GM12875 (cell line): ENCODE data around the gene GARIN3.
"Not testable (repeated sequence)": the region's sequence is repeated elsewhere in the genome, so short reads cannot be mapped to it uniquely, and the experiment has no call there.

ENCODE experiments used
- H3K4me3 ChIP-seq: one replicate; pipeline ENCODE4 v1.5.1; 2011; ENCODE audit warnings: low read depth, low read length, control low read depth
- CTCF ChIP-seq: IDR thresholded peaks from 2 replicates; pipeline ENCODE4 v1.5.1; 2011; ENCODE audit warnings: low read depth, mild to moderate bottlenecking, control low read depth, inconsistent platforms, low read length, moderate library complexity, borderline replicate concordance; ENCODE audit not compliant: insufficient read depth

The GARIN3 gene

GRCh38 chr5:157193699-157194424 lies 27.8 kb upstream of the GARIN3 start:
- no peak overlapping the region for H3K4me3 ChIP-seq
- no peak for TF ChIP-seq CTCF

DNA sequence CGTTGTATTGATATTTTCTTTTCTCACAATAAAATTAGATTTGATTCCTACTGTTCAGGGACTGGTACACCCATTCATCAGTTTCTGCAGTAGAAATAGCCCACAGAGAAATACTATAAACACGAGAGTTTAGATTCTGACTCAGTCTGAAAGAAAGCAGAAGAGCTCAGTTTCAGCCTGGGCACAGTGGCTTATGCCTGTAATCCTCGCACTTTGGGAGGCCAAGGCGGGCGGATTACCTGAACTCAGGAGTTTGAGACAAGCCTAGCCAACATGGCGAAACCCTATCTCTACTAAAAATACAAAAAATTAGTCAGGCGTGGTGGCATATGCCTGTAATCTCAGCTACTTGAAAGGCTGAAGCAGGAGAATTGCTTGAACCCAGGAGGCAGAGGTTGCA lies 23.2 kb upstream of the GARIN3 start:
- no peak for TF ChIP-seq CTCF
- H3K4me3 ChIP-seq = no peak overlapping the region

GRCh38 chr5:157188270-157188669 lies 22.2 kb upstream of the GARIN3 start:
- no peak overlapping the region for H3K4me3 ChIP-seq
- TF ChIP-seq CTCF = no peak

- no peak overlapping the region for H3K4me3 ChIP-seq
- TF ChIP-seq CTCF = no peak
Measured at GRCh38 chr5:157187046-157187754, 21.1 kb upstream of the GARIN3 start.

DNA sequence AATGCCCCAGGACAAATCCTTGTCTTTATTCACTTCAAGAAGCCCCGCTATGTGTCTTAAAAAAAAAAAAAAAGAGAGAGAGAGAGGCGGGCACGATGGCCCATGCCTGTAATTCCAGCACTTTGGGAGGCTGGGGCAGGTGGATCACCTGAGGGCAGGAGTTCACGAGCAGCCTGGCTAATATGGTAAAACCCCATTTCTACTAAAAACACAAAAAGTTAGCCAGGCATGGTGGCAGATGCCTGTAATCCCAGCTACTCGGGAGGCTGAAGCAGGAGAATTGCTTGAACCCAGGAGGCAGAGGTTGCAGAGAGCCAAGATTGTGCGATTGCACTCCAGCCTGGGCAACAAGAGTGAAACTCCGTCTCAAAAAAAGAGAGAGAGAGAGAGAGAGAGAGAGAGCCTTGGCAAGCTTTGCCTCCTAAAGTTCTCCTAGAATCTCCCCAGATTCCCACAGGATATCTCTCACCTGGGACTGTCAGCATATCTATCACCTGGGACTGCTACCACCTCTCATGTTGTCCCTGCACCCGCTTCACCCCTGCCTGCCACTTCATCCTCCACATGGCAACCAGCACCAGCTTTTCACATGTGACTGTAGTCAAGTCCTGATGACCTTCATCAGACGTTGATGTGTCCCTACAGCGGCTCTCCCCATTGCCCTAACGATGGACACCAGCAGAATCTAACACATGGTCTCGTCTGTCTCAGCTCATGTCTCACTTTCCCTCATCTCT lies 20.4 kb upstream of the GARIN3 start:
- no peak for TF ChIP-seq CTCF

GRCh38 chr5:157185122-157185521 lies 19.1 kb upstream of the GARIN3 start:
- H3K4me3 ChIP-seq = not testable (repeated sequence)

More for the DNA sequence above, 20.4 kb upstream of the GARIN3 start:
- no peak overlapping the region for H3K4me3 ChIP-seq

- TF ChIP-seq CTCF = no peak
Measured at GRCh38 chr5:157184117-157184670, 18.1 kb upstream of the GARIN3 start.

More at GRCh38 chr5:157184117-157184670, 18.1 kb upstream of the GARIN3 start:
- H3K4me3 ChIP-seq = no peak overlapping the region
